Bronchial epithelial cell (primary cell): ENCODE measurements around the gene RABEP1. TPM values are rescaled to one million over a fixed set of nuclear protein-coding genes. Genes with fewer than 3 reads are reported as not detected.

Experiments
- DNase-seq: peaks from one replicate; pipeline ENCODE4 v3.0.0-alpha.2; 2010; ENCODE audit warnings: low read depth
- FAIRE-seq: peaks from 2 replicates; lab custom pipeline; 2011; peaks lifted over from hg19 to GRCh38; lab: Jason Lieb, UNC
- H3K27me3 ChIP-seq: 2 replicates; pipeline ENCODE4 v1.5.1; 2011; ENCODE audit warnings: low read length; ENCODE audit not compliant: control insufficient read depth, insufficient read depth
- H3K36me3 ChIP-seq: 2 replicates; pipeline ENCODE4 v1.5.1; 2011; ENCODE audit warnings: low read length; ENCODE audit not compliant: control insufficient read depth, insufficient read depth
- H3K4me3 ChIP-seq: 2 replicates; pipeline ENCODE4 v1.5.1; 2011; ENCODE audit warnings: mild to moderate bottlenecking, low read depth, low read length, control low read depth
- total RNA-seq: library from RNA; depleted of rRNA; stranded (reverse); fragments of >200 nt; gene quantifications from 2 replicates; pipeline ENCODE4 v1.2.1, GENCODE V29; 2014
- TF ChIP-seq, protein P1 (sequence below): IDR thresholded peaks from 2 replicates; pipeline ENCODE4 v1.5.1; 2011; ENCODE audit warnings: mild to moderate bottlenecking, moderate library complexity, low read length, control low read depth, inconsistent platforms; ENCODE audit not compliant: insufficient read depth, severe bottlenecking

The RABEP1 gene
- total RNA-seq, 1 donor from 2014 or later, result 41.1 TPM

DNA sequence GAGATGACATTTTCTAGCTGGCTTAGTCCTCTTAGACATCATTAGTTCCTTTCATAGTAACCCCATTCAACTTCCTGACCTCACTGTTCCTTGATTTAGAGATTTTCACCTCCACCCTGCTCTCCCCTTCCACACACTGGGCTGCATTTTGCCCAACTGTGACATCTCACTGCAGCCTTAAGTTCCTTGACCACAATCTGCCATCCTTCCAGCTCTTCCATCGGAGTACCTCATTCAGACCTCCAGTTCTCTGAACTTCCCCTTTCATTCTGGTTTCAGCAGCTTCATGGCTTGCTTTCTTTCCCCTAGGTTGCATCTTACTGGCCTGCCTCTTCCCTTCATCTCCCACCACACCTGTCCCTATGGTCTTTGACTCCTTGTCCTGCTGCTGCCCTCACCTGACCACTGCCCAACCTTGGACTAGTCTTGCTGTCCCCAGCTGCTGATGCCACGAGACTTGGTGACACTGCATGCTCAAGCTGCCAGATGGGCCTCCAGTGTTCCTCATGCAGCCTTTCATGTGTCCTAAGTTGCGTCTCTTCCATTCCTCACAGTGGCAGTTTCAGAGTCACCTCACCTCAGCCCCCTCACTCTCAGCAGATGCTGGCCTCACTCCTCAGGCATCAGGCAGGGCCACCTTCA, 96.6 kb downstream of the RABEP1 start:
- H3K4me3 ChIP-seq, result no peak overlapping the region
- FAIRE-seq, result peak; percentile 23
- no peaks in the 10 kb centered on the region for H3K27me3 ChIP-seq
- no peak for DNase-seq
- peaks cover 14% of the 10 kb centered on the region for H3K36me3 ChIP-seq
- TF ChIP-seq, protein P1, sequence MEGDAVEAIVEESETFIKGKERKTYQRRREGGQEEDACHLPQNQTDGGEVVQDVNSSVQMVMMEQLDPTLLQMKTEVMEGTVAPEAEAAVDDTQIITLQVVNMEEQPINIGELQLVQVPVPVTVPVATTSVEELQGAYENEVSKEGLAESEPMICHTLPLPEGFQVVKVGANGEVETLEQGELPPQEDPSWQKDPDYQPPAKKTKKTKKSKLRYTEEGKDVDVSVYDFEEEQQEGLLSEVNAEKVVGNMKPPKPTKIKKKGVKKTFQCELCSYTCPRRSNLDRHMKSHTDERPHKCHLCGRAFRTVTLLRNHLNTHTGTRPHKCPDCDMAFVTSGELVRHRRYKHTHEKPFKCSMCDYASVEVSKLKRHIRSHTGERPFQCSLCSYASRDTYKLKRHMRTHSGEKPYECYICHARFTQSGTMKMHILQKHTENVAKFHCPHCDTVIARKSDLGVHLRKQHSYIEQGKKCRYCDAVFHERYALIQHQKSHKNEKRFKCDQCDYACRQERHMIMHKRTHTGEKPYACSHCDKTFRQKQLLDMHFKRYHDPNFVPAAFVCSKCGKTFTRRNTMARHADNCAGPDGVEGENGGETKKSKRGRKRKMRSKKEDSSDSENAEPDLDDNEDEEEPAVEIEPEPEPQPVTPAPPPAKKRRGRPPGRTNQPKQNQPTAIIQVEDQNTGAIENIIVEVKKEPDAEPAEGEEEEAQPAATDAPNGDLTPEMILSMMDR, result no peak

DNA sequence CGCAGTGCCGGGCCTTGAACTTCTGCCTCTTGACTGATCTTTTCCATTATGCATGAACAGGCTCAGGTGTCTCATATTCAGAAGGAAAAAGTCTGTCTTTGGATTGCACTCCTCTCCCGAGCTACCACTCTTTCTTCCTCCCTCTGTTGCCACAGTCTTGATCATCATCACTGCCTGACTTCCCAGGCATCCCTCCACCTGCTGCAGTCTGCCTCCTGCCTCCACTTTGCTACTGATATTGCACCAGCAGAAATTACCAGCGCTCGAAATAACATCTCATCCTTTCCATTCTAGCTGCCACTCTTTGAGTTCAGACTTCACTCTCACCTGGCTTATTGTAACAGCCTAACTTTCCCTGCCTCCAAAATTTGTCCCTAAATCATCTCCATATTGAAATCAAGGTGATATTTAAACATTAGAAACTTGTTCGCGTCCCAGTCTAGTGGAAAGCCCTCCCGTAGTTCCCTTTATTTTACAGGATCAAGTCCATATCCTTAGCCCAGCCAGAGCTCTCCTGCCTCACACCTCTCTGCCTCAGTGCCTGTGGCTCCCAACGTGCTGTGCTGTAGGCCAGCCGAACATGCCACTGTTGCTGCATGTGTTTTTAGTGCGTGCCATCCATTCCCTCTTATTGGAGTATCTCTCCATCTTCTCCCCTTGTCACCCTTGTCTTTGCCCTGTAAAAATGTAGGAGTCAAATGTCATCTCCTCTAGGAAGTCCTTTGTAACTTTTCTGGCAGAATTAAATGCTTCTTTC, 97.4 kb downstream of the RABEP1 start:
- FAIRE-seq (no peak), DNase-seq (no peak)
- no peak overlapping the region for H3K4me3 ChIP-seq
- TF ChIP-seq, protein P1, result no peak
- no peaks in the 10 kb centered on the region for H3K27me3 ChIP-seq
- H3K36me3 ChIP-seq, result peaks cover 14% of the 10 kb centered on the region

DNA sequence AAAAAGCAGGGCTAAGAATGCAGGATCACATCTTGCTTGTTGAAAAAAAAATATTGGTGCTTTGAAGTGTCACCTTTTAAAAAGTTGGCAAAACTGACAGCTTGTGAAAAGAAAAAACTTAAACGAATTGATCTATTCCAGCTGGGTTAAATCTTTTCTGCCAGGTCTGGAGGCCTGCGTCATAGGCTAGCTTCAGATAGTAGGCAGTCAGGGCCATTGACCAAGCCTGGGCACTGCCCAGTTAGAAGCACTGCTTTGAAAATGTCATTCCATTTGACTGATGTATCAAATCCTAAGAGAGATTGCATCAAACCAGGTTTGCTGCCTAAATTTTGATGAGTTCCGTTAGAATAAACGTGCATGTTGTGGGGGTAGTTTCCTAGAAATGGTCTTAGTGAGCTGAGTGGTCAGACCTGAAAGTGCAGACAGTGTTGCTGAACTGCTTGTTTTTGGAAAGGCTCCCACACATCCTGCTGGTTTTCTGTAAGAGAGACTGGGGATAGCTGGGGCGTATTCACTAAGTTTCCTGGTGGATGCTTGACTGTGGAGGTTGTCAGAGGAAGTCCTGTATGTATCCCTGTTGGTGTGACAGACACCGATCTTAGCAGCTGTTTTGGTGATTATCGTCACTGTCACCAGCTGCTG, 98.5 kb downstream of the RABEP1 start:
- DNase-seq (no peak), FAIRE-seq (peak; percentile 79)
- TF ChIP-seq, protein P1, result no peak
- Histone ChIP-seq H3K27me3 (no peaks in the 10 kb centered on the region), H3K36me3 (peaks cover 18% of the 10 kb centered on the region), H3K4me3 (no peak overlapping the region)

DNA sequence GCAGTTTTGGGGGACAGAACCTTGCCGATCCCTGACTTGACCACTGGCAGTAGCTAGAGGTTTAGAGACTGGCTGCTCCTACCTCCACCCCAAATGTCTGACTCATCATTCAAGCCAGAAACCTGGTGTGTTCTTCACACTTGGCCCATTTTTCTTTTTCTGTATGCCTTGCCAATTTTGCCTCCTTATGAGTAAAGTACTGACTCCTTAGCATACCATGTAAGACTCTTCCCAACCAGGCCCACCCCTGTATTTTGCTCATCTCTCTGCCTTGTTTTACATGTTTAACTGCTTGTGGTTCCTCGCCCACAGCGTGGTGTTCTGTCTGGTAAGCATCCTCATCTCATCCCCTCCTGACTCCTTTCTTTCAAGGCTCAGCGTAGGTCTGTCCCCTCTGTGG, 99.5 kb downstream of the RABEP1 start:
- TF ChIP-seq, protein P1, result no peak
- FAIRE-seq (no peak), DNase-seq (peak; percentile 17)
- H3K36me3 ChIP-seq, result peaks cover 17% of the 10 kb centered on the region
- H3K27me3 ChIP-seq, result no peaks in the 10 kb centered on the region
- no peak overlapping the region for H3K4me3 ChIP-seq

DNA sequence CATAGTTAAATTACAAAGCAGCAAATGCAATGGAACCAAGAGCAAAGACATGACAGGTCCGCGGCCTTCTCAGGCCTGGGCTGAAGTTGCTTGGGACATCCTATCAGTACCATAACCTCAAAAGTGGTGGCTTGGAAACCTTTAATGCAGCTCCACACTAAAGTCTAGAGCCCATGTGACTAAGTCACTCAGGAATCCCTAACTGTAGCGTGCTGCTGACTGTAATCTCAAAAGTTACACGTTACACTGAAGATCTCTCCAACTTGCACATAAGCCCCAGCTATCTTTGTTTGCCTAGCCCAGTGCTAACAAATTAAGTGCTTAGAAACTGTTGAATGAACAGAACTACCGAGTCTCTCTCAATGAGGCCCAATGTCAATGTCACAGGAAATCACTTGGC, 109.6 kb downstream of the RABEP1 start:
- Histone ChIP-seq H3K4me3 (no peak overlapping the region), H3K36me3 (peaks cover 15% of the 10 kb centered on the region), H3K27me3 (no peaks in the 10 kb centered on the region)
- TF ChIP-seq, protein P1, result no peak
- DNase-seq (no peak), FAIRE-seq (peak; percentile 13)
